BE2C (cell line): Measurements from ENCODE around the gene PTPRD.

Experiments
- DNase-seq: peaks from one replicate; pipeline ENCODE4 v3.0.0-alpha.2; 2020
- H3K27me3 ChIP-seq: fragments of 250-450 bp; sonication (Bioruptor Pico); 2 replicates; pipeline ENCODE4 v1.5.1; 2020; ENCODE audit warnings: mild to moderate bottlenecking
- H3K36me3 ChIP-seq: fragments of 250-450 bp; sonication (Bioruptor Pico); 2 replicates; pipeline ENCODE4 v1.5.1; 2020; ENCODE audit warnings: mild to moderate bottlenecking
- H3K4me1 ChIP-seq: fragments of 250-450 bp; sonication (Bioruptor Pico); 2 replicates; pipeline ENCODE4 v1.5.1; 2020
- H3K4me3 ChIP-seq: 2 replicates; pipeline ENCODE4 v1.5.1; 2011; ENCODE audit warnings: low read depth, low read length
- H3K9me3 ChIP-seq: fragments of 250-450 bp; sonication (Bioruptor Pico); 2 replicates; pipeline ENCODE4 v1.5.1; 2020
- CTCF ChIP-seq: IDR thresholded peaks from 2 replicates; pipeline ENCODE4 v1.5.1; 2012; ENCODE audit warnings: mild to moderate bottlenecking, low read depth, low read length

Gene PTPRD

GRCh38 chr9:9257999-9258498 lies 1354.8 kb downstream of the PTPRD start:
- Histone ChIP-seq H3K27me3 (no peaks in the 10 kb centered on the region), H3K9me3 (no peaks in the 10 kb centered on the region; the same call in 1 of the 2 replicates), H3K36me3 (no peaks in the 10 kb centered on the region), H3K4me1 (no peaks in the 10 kb centered on the region), H3K4me3 (no peak overlapping the region)
- no peak for DNase-seq
- no peak for TF ChIP-seq CTCF

- DNase-seq: no peak
- Histone ChIP-seq H3K27me3 (no peaks in the 10 kb centered on the region), H3K36me3 (no peaks in the 10 kb centered on the region), H3K4me1 (no peaks in the 10 kb centered on the region), H3K4me3 (no peak overlapping the region), H3K9me3 (no peaks in the 10 kb centered on the region)
- TF ChIP-seq CTCF: no peak
Observed at GRCh38 chr9:9246726-9247125, 1366.1 kb downstream of the PTPRD start.

GRCh38 chr9:9231946-9232345 lies 1380.9 kb downstream of the PTPRD start:
- Histone ChIP-seq H3K4me1 (no peaks in the 10 kb centered on the region), H3K27me3 (no peaks in the 10 kb centered on the region), H3K9me3 (no peaks in the 10 kb centered on the region), H3K4me3 (no peak overlapping the region), H3K36me3 (no peaks in the 10 kb centered on the region)
- no peak for TF ChIP-seq CTCF
- no peak for DNase-seq

- no peak for TF ChIP-seq CTCF
- no peak for DNase-seq
- Histone ChIP-seq H3K4me1 (no peaks in the 10 kb centered on the region), H3K4me3 (no peak overlapping the region), H3K9me3 (no peaks in the 10 kb centered on the region), H3K36me3 (no peaks in the 10 kb centered on the region), H3K27me3 (no peaks in the 10 kb centered on the region)
Observed at GRCh38 chr9:9229269-9229668, 1383.5 kb downstream of the PTPRD start.

DNA sequence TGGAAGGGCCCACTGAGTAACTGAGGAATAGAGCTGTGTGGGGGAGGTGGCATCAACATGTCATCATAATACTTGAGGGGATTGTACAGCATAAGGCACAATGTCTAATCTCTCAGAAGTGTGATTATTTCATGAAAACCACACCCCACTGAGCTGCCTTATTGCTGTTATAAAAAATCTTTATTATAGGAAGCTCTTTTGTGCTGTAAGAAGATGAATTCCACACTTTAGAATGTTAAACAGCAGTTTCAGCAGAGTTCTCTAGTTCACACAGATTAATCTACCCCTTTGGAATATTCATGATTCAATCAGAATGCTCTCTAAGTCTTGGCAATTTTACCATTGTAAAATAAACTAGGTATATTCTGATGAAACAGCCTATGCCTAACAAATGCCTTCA lies 1389.6 kb downstream of the PTPRD start:
- DNase-seq: no peak
- no peaks in the 10 kb centered on the region for H3K9me3 ChIP-seq
- no peak for TF ChIP-seq CTCF
- no peaks in the 10 kb centered on the region for H3K4me1 ChIP-seq
- no peaks in the 10 kb centered on the region for H3K36me3 ChIP-seq
- H3K4me3 ChIP-seq: no peak overlapping the region
- no peaks in the 10 kb centered on the region for H3K27me3 ChIP-seq

DNA sequence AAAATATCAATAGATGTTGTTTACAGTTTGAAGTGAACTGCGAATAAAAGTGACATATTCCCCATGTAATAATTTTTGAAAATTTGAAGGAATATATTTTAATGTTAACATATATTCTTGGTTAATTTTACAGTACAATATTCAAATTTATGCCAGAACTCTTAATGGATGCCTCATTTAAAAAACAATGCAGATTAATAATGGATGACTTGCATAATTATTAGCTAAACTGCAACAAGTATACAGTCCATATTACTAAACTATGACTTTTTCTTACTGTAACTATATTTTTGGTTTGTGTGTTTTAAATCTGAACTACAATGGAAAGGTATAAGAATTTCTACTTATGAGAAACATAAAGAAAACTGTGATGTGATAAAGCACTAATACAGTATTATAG lies 1390.1 kb downstream of the PTPRD start:
- H3K9me3 ChIP-seq: no peaks in the 10 kb centered on the region
- no peaks in the 10 kb centered on the region for H3K36me3 ChIP-seq
- no peak overlapping the region for H3K4me3 ChIP-seq
- H3K4me1 ChIP-seq: no peaks in the 10 kb centered on the region
- DNase-seq: no peak
- no peaks in the 10 kb centered on the region for H3K27me3 ChIP-seq
- no peak for TF ChIP-seq CTCF
